ENCODE data around the gene LIMS2. TPM values are rescaled to one million over a fixed set of nuclear protein-coding genes. Genes with fewer than 3 reads are reported as not detected.

The LIMS2 gene
- total and polyA plus RNA-seq, 4 donors, result 6.0 to 177 (median 73.3) TPM

GRCh38 chr2:127647242-127648190 is 27.8 kb downstream of the LIMS2 start:
- H3K27ac ChIP-seq (ENCODE audit: low read depth, low read length), result peak overlapping the region; percentile 87
- H3K27me3 ChIP-seq (ENCODE audit: control insufficient read depth, insufficient read depth, low read length), result no peaks in the 10 kb centered on the region
- peak overlapping the region; percentile 57 for H3K4me3 ChIP-seq (ENCODE audit: low read depth, low read length)
- WGBS (ENCODE audit: insufficient coverage), result 67% methylated on average over 16 of the region's 16 CpGs
- peaks cover 37% of the 10 kb centered on the region for H3K36me3 ChIP-seq (ENCODE audit: control insufficient read depth, insufficient read depth, low read length)
- no peak for DNase-seq (ENCODE audit: low read depth in 4 of 6, low spot score in 6 of 6)
- peaks cover 93% of the 10 kb centered on the region for H3K4me1 ChIP-seq (ENCODE audit: control insufficient read depth, insufficient read depth, low read length)
- H3K9me3 ChIP-seq (ENCODE audit: control insufficient read depth, insufficient read depth, low read length), result no peaks in the 10 kb centered on the region

DNA sequence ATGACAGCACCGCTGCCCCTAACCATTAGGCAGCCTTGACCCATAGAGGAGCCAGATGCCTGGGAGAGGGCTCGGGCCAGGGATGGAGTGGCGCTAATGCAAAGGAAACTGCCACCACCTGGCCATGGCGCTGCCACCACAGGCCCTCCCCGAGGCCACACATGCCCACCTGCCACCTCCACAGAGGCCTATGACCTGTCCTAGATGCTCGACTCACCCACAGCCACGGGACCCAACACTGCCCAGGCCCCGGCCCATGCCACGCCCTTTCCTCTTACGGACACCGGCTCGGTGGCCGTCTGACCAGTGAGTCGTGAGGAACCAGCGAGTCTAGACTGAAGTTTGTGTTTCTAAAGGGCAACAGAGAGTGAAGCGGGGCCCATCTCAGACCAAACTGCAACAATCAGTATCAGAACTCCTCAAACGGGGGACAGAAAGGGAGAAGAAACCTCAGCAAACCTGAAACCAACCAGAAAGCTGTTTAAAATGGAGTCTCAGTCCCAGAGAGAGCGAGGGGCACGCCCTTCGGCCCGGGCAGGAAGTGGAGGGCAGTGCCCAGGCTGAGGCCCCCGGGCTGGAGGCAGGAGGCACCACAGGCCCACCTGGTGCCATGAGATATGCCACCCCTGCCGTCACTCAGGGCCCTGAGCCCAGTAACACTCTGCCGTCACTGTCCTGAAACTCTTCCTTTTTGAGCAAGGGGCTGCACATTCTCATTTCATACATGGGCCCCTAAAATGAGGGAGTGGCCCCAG is 28.7 kb downstream of the LIMS2 start:
- no peaks in the 10 kb centered on the region for H3K27me3 ChIP-seq (ENCODE audit: control insufficient read depth, insufficient read depth, low read length)
- peak overlapping the region; percentile 57 for H3K4me3 ChIP-seq (ENCODE audit: low read depth, low read length)
- peaks cover 35% of the 10 kb centered on the region for H3K36me3 ChIP-seq (ENCODE audit: control insufficient read depth, insufficient read depth, low read length)
- WGBS (ENCODE audit: insufficient coverage), result 74% methylated on average over 17 of the region's 24 CpGs
- peak overlapping the region; percentile 87 for H3K27ac ChIP-seq (ENCODE audit: low read depth, low read length)
- H3K4me1 ChIP-seq (ENCODE audit: control insufficient read depth, insufficient read depth, low read length), result peaks cover 92% of the 10 kb centered on the region
- no peak for DNase-seq (ENCODE audit: low read depth in 4 of 6, low spot score in 6 of 6)
- H3K9me3 ChIP-seq (ENCODE audit: control insufficient read depth, insufficient read depth, low read length), result no peaks in the 10 kb centered on the region

- no peaks in the 10 kb centered on the region for H3K27me3 ChIP-seq (ENCODE audit: control insufficient read depth, insufficient read depth, low read length)
- H3K9me3 ChIP-seq (ENCODE audit: control insufficient read depth, insufficient read depth, low read length), result no peaks in the 10 kb centered on the region
- peak in 4 of 6 donors; percentile 44 to 85 (median 71) for DNase-seq (ENCODE audit: low read depth in 4 of 6, low spot score in 6 of 6)
- H3K27ac ChIP-seq (ENCODE audit: low read depth, low read length), result peak within 1 kb of the TSS; percentile 87
- H3K4me1 ChIP-seq (ENCODE audit: control insufficient read depth, insufficient read depth, low read length), result peaks cover 92% of the 10 kb centered on the region
- 19% methylated on average over 34 of the region's 37 CpGs for WGBS (ENCODE audit: insufficient coverage)
- peak within 1 kb of the TSS; percentile 57 for H3K4me3 ChIP-seq (ENCODE audit: low read depth, low read length)
- H3K36me3 ChIP-seq (ENCODE audit: control insufficient read depth, insufficient read depth, low read length), result peaks cover 25% of the 10 kb centered on the region
Measured at GRCh38 chr2:127645395-127646291, 29.7 kb downstream of the LIMS2 start, which contains the start of gene GPR17. Gene GPR17 (plus strand): TSS chr2:127646153. CDS start chr2:127650736, 4,583 bp downstream.

DNA sequence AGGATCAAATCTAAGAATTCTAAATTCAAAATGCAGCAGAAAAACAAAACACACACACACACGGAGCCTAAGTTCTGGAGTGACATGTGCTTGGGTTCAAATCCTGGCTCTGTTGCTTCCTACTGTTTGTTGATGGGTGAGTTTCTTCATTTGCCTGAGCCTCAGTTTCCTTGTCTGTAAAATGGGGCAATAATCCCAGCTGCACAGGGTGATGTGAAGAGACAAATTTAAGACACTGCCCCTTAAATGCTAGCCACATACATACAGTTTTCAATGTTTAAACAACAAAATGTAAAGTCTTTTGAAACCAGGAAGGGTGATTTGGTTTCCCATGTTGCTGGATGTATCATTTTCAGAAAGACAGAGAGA is 30.3 kb downstream of the LIMS2 start:
- Histone ChIP-seq H3K36me3 (ENCODE audit: control insufficient read depth, insufficient read depth, low read length) (peaks cover 22% of the 10 kb centered on the region), H3K9me3 (ENCODE audit: control insufficient read depth, insufficient read depth, low read length) (no peaks in the 10 kb centered on the region), H3K4me3 (ENCODE audit: low read depth, low read length) (no peak overlapping the region), H3K27ac (ENCODE audit: low read depth, low read length) (peak overlapping the region; percentile 65), H3K27me3 (ENCODE audit: control insufficient read depth, insufficient read depth, low read length) (no peaks in the 10 kb centered on the region), H3K4me1 (ENCODE audit: control insufficient read depth, insufficient read depth, low read length) (peaks cover 92% of the 10 kb centered on the region)
- DNase-seq (ENCODE audit: low read depth in 4 of 6, low spot score in 6 of 6), result no peak
- WGBS (ENCODE audit: insufficient coverage), result no CpG with 5 or more reads among the region's 1 CpG

GRCh38 chr2:127644066-127645025 is 31.0 kb downstream of the LIMS2 start:
- no peaks in the 10 kb centered on the region for H3K9me3 ChIP-seq (ENCODE audit: control insufficient read depth, insufficient read depth, low read length)
- peak overlapping the region; percentile 65 for H3K27ac ChIP-seq (ENCODE audit: low read depth, low read length)
- no peak overlapping the region for H3K4me3 ChIP-seq (ENCODE audit: low read depth, low read length)
- H3K27me3 ChIP-seq (ENCODE audit: control insufficient read depth, insufficient read depth, low read length), result no peaks in the 10 kb centered on the region
- 82% methylated on average over 19 of the region's 19 CpGs for WGBS (ENCODE audit: insufficient coverage)
- H3K36me3 ChIP-seq (ENCODE audit: control insufficient read depth, insufficient read depth, low read length), result peaks cover 17% of the 10 kb centered on the region
- DNase-seq (ENCODE audit: low read depth in 4 of 6, low spot score in 6 of 6), result no peak
- peaks cover 92% of the 10 kb centered on the region for H3K4me1 ChIP-seq (ENCODE audit: control insufficient read depth, insufficient read depth, low read length)

DNA sequence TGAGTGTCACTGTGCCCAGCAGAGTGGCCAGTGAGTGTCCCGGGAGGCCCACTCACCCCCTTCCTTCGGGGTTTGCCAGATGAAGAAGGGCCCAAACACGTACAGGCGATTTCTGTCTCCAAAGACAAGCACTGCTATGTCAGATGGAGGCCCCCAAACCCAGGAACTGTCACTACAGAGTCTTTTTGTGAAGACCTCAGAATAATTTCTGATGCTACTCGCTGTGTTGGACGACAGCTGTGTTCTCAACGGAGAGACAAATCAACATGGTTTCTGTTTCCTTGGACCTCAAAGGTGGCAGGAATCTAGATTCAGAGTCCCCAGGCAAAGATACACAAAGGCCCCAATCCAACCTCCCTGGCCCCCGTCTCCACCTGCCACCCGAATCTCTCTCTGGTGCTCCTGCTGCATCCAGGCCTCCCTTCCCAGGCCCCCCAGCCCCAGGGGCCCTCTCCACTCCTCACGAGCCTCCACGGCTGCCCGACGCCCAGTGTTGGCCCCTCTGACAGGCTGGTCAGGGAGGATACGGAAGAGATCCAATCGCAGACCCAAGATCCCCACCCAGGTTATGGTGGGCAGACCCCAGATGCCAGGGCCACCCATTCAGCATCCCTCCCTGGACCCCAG is 31.8 kb downstream of the LIMS2 start:
- Histone ChIP-seq H3K36me3 (ENCODE audit: control insufficient read depth, insufficient read depth, low read length) (peaks cover 19% of the 10 kb centered on the region), H3K4me1 (ENCODE audit: control insufficient read depth, insufficient read depth, low read length) (peaks cover 96% of the 10 kb centered on the region), H3K9me3 (ENCODE audit: control insufficient read depth, insufficient read depth, low read length) (no peaks in the 10 kb centered on the region), H3K27me3 (ENCODE audit: control insufficient read depth, insufficient read depth, low read length) (no peaks in the 10 kb centered on the region), H3K4me3 (ENCODE audit: low read depth, low read length) (no peak overlapping the region), H3K27ac (ENCODE audit: low read depth, low read length) (peak overlapping the region; percentile 65)
- 79% methylated on average over 15 of the region's 15 CpGs for WGBS (ENCODE audit: insufficient coverage)
- DNase-seq (ENCODE audit: low read depth in 4 of 6, low spot score in 6 of 6), result peak in 2 of 6 donors; percentile 57 to 61

DNA sequence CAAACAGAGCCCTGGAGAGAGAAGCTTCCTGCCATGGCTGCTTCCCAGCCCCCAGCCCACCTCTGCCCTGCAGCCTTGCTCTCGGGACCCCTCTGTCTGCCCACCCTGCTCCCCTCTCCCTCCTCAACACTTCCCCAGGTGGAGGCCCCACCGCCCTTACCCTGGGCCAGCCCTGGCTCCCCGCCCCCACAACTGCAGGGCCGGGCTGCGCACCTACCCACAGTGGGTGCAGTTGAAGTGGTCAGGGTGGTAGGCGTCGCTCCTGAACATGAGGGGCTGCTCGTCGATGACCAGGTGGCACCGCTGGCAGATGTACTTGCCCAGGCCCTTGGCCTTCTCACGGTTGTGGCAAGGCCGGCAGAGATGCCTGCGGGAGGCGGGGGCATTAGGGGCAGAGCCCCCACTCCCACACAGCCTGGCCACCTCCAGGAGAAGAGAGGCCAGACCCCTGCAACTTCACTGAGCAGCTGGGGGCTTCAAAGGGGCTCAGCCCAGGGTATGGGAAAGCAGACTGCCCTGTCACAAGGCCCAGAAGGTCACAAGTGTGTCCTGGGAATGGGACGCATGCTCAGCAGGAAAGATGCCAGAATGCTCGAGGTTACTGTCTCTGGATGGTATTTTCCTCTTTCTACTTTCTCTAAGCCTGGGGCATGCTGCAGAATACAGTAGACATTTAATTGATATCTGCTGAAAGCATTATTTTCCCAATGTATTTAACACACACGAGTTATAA is 32.5 kb downstream of the LIMS2 start:
- WGBS (ENCODE audit: insufficient coverage), result 76% methylated on average over 16 of the region's 17 CpGs
- DNase-seq (ENCODE audit: low read depth in 4 of 6, low spot score in 6 of 6), result peak in 1 of 6 donors; percentile 20
- Histone ChIP-seq H3K27ac (ENCODE audit: low read depth, low read length) (peak overlapping the region; percentile 65), H3K4me3 (ENCODE audit: low read depth, low read length) (no peak overlapping the region), H3K27me3 (ENCODE audit: control insufficient read depth, insufficient read depth, low read length) (no peaks in the 10 kb centered on the region), H3K9me3 (ENCODE audit: control insufficient read depth, insufficient read depth, low read length) (no peaks in the 10 kb centered on the region), H3K4me1 (ENCODE audit: control insufficient read depth, insufficient read depth, low read length) (peaks cover 97% of the 10 kb centered on the region), H3K36me3 (ENCODE audit: control insufficient read depth, insufficient read depth, low read length) (peaks cover 24% of the 10 kb centered on the region)
